ENCODE results near the gene HOXC10.
A peak's percentile ranks its signal among the peaks of the same experiment; 100 is the strongest.

Gene HOXC10

GRCh38 chr12:54004063-54004840, 19.3 kb downstream of the HOXC10 start:
- no peak for DNase-seq

- DNase-seq, result no peak
These were observed 20.0 kb downstream of the HOXC10 start for GRCh38 chr12:54004841-54005530.

- DNase-seq, result no peak
These were observed 20.5 kb downstream of the HOXC10 start for GRCh38 chr12:54005531-54005852.

GRCh38 chr12:54005853-54006558, 21.1 kb downstream of the HOXC10 start:
- peak; percentile 85 for DNase-seq

GRCh38 chr12:54006559-54007220, 21.7 kb downstream of the HOXC10 start:
- DNase-seq, result no peak

GRCh38 chr12:54007538-54008259, 22.8 kb downstream of the HOXC10 start:
- DNase-seq, result no peak

- DNase-seq, result no peak
These were observed 23.3 kb downstream of the HOXC10 start for GRCh38 chr12:54008260-54008552.

GRCh38 chr12:54009171-54010052, 24.5 kb downstream of the HOXC10 start:
- DNase-seq, result peak; percentile 24

GRCh38 chr12:54010053-54010971, 25.4 kb downstream of the HOXC10 start:
- DNase-seq, result no peak

GRCh38 chr12:54010972-54011664, 26.2 kb downstream of the HOXC10 start:
- no peak for DNase-seq

GRCh38 chr12:54011665-54012532, 27.0 kb downstream of the HOXC10 start:
- DNase-seq, result no peak

- DNase-seq, result no peak
These were observed 27.9 kb downstream of the HOXC10 start for GRCh38 chr12:54012631-54013409.

GRCh38 chr12:54014377-54015017, 29.6 kb downstream of the HOXC10 start:
- no peak for DNase-seq

- no peak for DNase-seq
These were observed 30.3 kb downstream of the HOXC10 start for GRCh38 chr12:54015018-54015931.

- DNase-seq, result no peak
These were observed 31.1 kb downstream of the HOXC10 start for GRCh38 chr12:54016051-54016450.

GRCh38 chr12:54016478-54016964, 31.6 kb downstream of the HOXC10 start:
- DNase-seq, result no peak
